Right atrium auricular region (tissue), 2 donors: Measurements from ENCODE around the gene TET1. TPM values are rescaled to one million over a fixed set of nuclear protein-coding genes. Genes with fewer than 3 reads are reported as not detected.

Source experiments
- DNase-seq: peaks from one replicate; pipeline ENCODE4 v3.0.0-alpha.2; 2019; ENCODE audit warnings: low spot score
- H3K27ac ChIP-seq, 2 donors: fragments of 200-600 bp; sonication (generic); 1 replicate in 1 of 2; 2 replicates in 1 of 2; pipeline ENCODE4 v1.5.1; 2016 to 2019
- H3K27me3 ChIP-seq, 2 donors: fragments of 200-600 bp; sonication (generic); one replicate each; pipeline versions ENCODE4 v1.5.1 to v1.6.0; 2017 to 2019
- H3K36me3 ChIP-seq: fragments of 200-600 bp; sonication (generic); one replicate; pipeline ENCODE4 v1.5.1; 2016
- H3K4me1 ChIP-seq, 2 donors: fragments of 200-600 bp; sonication (generic); one replicate each; pipeline versions ENCODE4 v1.5.1 to v1.6.0; 2017 to 2019
- H3K4me3 ChIP-seq, 2 donors: fragments of 200-600 bp; sonication (generic); 1 replicate in 1 of 2; 2 replicates in 1 of 2; pipeline ENCODE4 v1.5.1; 2017 to 2019; ENCODE audit warnings: mild to moderate bottlenecking in 1 of 2, moderate library complexity in 1 of 2
- H3K9me3 ChIP-seq, 2 donors: fragments of 200-600 bp; sonication (generic); one replicate each; pipeline ENCODE4 v1.5.1; 2019
- CTCF ChIP-seq, 2 donors: fragments of 200-600 bp; sonication (generic); IDR thresholded peaks; one replicate each; pipeline ENCODE4 v1.5.1; 2019; ENCODE audit warnings: antibody characterized with exemption in 2 of 2
- total RNA-seq, 2 donors: library from RNA; depleted of rRNA; stranded (reverse); fragments of >200 nt; gene quantifications; one replicate each; pipeline ENCODE4 v1.1.0, GENCODE V29; 2016

Gene TET1
- total RNA-seq, 2 donors from 2014 or later, result 2.4 to 3.0 TPM

- no peak for DNase-seq
- Histone ChIP-seq H3K4me3 (no peak overlapping the region), H3K36me3 (no peaks in the 10 kb centered on the region), H3K9me3 (no peaks in the 10 kb centered on the region), H3K4me1 (no peaks in the 10 kb centered on the region), H3K27ac (no peak overlapping the region), H3K27me3 (no peaks in the 10 kb centered on the region)
- TF ChIP-seq CTCF (IDR thresholded peaks at IDR 0.05), result no peak
These were observed 26.6 kb downstream of the TET1 start for GRCh38 chr10:68586606-68587305.

- H3K4me3 ChIP-seq, result no peak overlapping the region
- H3K9me3 ChIP-seq, result no peaks in the 10 kb centered on the region
- TF ChIP-seq CTCF (IDR thresholded peaks at IDR 0.05), result no peak
- no peaks in the 10 kb centered on the region for H3K36me3 ChIP-seq
- no peaks in the 10 kb centered on the region for H3K27me3 ChIP-seq
- no peak overlapping the region for H3K27ac ChIP-seq
- DNase-seq, result no peak
- H3K4me1 ChIP-seq, result peaks cover 0 to 8% of the 10 kb centered on the region in 2 donors
These were observed 34.3 kb downstream of the TET1 start for GRCh38 chr10:68594405-68594804.

- no peak for TF ChIP-seq CTCF (IDR thresholded peaks at IDR 0.05)
- Histone ChIP-seq H3K9me3 (no peaks in the 10 kb centered on the region), H3K27me3 (no peaks in the 10 kb centered on the region), H3K4me1 (peaks cover 0 to 14% of the 10 kb centered on the region in 2 donors), H3K36me3 (no peaks in the 10 kb centered on the region), H3K27ac (no peak overlapping the region), H3K4me3 (no peak overlapping the region)
- no peak for DNase-seq
These were observed 35.4 kb downstream of the TET1 start for GRCh38 chr10:68595513-68595912.

GRCh38 chr10:68597407-68597806, 37.3 kb downstream of the TET1 start:
- no peaks in the 10 kb centered on the region for H3K27me3 ChIP-seq
- DNase-seq, result no peak

GRCh38 chr10:68598978-68599770, 39.0 kb downstream of the TET1 start:
- H3K36me3 ChIP-seq, result no peaks in the 10 kb centered on the region
- H3K27ac ChIP-seq, result peak overlapping the region; percentile 68 to 73
- no peaks in the 10 kb centered on the region for H3K9me3 ChIP-seq
- no peaks in the 10 kb centered on the region for H3K27me3 ChIP-seq
- no peak for TF ChIP-seq CTCF (IDR thresholded peaks at IDR 0.05)
- peaks cover 0 to 27% of the 10 kb centered on the region in 2 donors for H3K4me1 ChIP-seq
- peak overlapping the region; percentile 45 to 54 for H3K4me3 ChIP-seq
- no peak for DNase-seq

More at GRCh38 chr10:68597407-68597806, 37.3 kb downstream of the TET1 start:
- no peak overlapping the region for H3K4me3 ChIP-seq
- H3K36me3 ChIP-seq, result no peaks in the 10 kb centered on the region
- TF ChIP-seq CTCF (IDR thresholded peaks at IDR 0.05), result no peak
- H3K4me1 ChIP-seq, result peaks cover 0 to 27% of the 10 kb centered on the region in 2 donors
- H3K27ac ChIP-seq, result no peak overlapping the region
- H3K9me3 ChIP-seq, result no peaks in the 10 kb centered on the region
